ENCODE data around the gene PARD3.

The PARD3 gene

GRCh38 chr10:34141032-34141680 lies 673.9 kb downstream of the PARD3 start:
- no peaks in the 10 kb centered on the region for H3K4me1 ChIP-seq
- no peaks in the 10 kb centered on the region for H3K9me3 ChIP-seq
- DNase-seq (ENCODE audit: low spot score in 2 of 2) = no peak
- H3K27me3 ChIP-seq (ENCODE audit: low read depth) = no peaks in the 10 kb centered on the region
- H3K4me3 ChIP-seq = no peak overlapping the region
- H3K36me3 ChIP-seq (replicated peaks) = no peaks in the 10 kb centered on the region
- in situ Hi-C loops (cut with MboI; ENCODE audit: low sequenced_read_pairs) = no loop called here

GRCh38 chr10:34139559-34139958 lies 675.5 kb downstream of the PARD3 start:
- in situ Hi-C loops (cut with MboI; ENCODE audit: low sequenced_read_pairs) = no loop called here
- no peak overlapping the region for H3K4me3 ChIP-seq

GRCh38 chr10:34137955-34138354 lies 677.1 kb downstream of the PARD3 start:
- no peak overlapping the region for H3K4me3 ChIP-seq
- H3K9me3 ChIP-seq = no peaks in the 10 kb centered on the region
- no peaks in the 10 kb centered on the region for H3K36me3 ChIP-seq (replicated peaks)
- in situ Hi-C loops (cut with MboI; ENCODE audit: low sequenced_read_pairs) = no loop called here
- no peak for DNase-seq (ENCODE audit: low spot score in 2 of 2)
- no peaks in the 10 kb centered on the region for H3K27me3 ChIP-seq (ENCODE audit: low read depth)
- no peaks in the 10 kb centered on the region for H3K4me1 ChIP-seq

More at GRCh38 chr10:34139559-34139958, 675.5 kb downstream of the PARD3 start:
- Histone ChIP-seq H3K4me1 (no peaks in the 10 kb centered on the region), H3K27me3 (ENCODE audit: low read depth) (no peaks in the 10 kb centered on the region), H3K9me3 (no peaks in the 10 kb centered on the region), H3K36me3 (replicated peaks) (no peaks in the 10 kb centered on the region)
- no peak for DNase-seq (ENCODE audit: low spot score in 2 of 2)

- no peaks in the 10 kb centered on the region for H3K27me3 ChIP-seq (ENCODE audit: low read depth)
- H3K9me3 ChIP-seq = no peaks in the 10 kb centered on the region
- in situ Hi-C loops (cut with MboI; ENCODE audit: low sequenced_read_pairs) = no loop called here
- no peaks in the 10 kb centered on the region for H3K36me3 ChIP-seq (replicated peaks)
- no peak overlapping the region for H3K4me3 ChIP-seq
- no peaks in the 10 kb centered on the region for H3K4me1 ChIP-seq
- DNase-seq (ENCODE audit: low spot score in 2 of 2) = no peak
Observed at GRCh38 chr10:34137201-34137600, 677.9 kb downstream of the PARD3 start.

GRCh38 chr10:34135515-34135914 lies 679.6 kb downstream of the PARD3 start:
- DNase-seq (ENCODE audit: low spot score in 2 of 2) = no peak
- H3K27me3 ChIP-seq (ENCODE audit: low read depth) = no peaks in the 10 kb centered on the region
- in situ Hi-C loops (cut with MboI; ENCODE audit: low sequenced_read_pairs) = no loop called here

GRCh38 chr10:34134602-34135001 lies 680.5 kb downstream of the PARD3 start:
- no peaks in the 10 kb centered on the region for H3K9me3 ChIP-seq
- H3K4me1 ChIP-seq = no peaks in the 10 kb centered on the region
- no peaks in the 10 kb centered on the region for H3K27me3 ChIP-seq (ENCODE audit: low read depth)
- H3K36me3 ChIP-seq (replicated peaks) = no peaks in the 10 kb centered on the region
- in situ Hi-C loops (cut with MboI; ENCODE audit: low sequenced_read_pairs) = no loop called here
- no peak for DNase-seq (ENCODE audit: low spot score in 2 of 2)
- no peak overlapping the region for H3K4me3 ChIP-seq

More at GRCh38 chr10:34135515-34135914, 679.6 kb downstream of the PARD3 start:
- no peak overlapping the region for H3K4me3 ChIP-seq
- H3K36me3 ChIP-seq (replicated peaks) = no peaks in the 10 kb centered on the region
- H3K9me3 ChIP-seq = no peaks in the 10 kb centered on the region
- no peaks in the 10 kb centered on the region for H3K4me1 ChIP-seq

GRCh38 chr10:34133406-34133805 lies 681.7 kb downstream of the PARD3 start:
- Histone ChIP-seq H3K4me1 (no peaks in the 10 kb centered on the region), H3K9me3 (no peaks in the 10 kb centered on the region), H3K27me3 (ENCODE audit: low read depth) (no peaks in the 10 kb centered on the region), H3K4me3 (no peak overlapping the region), H3K36me3 (replicated peaks) (no peaks in the 10 kb centered on the region)
- in situ Hi-C loops (cut with MboI; ENCODE audit: low sequenced_read_pairs) = no loop called here
- no peak for DNase-seq (ENCODE audit: low spot score in 2 of 2)

GRCh38 chr10:34131152-34131551 lies 683.9 kb downstream of the PARD3 start:
- no peaks in the 10 kb centered on the region for H3K27me3 ChIP-seq (ENCODE audit: low read depth)
- no peaks in the 10 kb centered on the region for H3K36me3 ChIP-seq (replicated peaks)
- H3K4me1 ChIP-seq = no peaks in the 10 kb centered on the region
- in situ Hi-C loops (cut with MboI; ENCODE audit: low sequenced_read_pairs) = no loop called here
- no peaks in the 10 kb centered on the region for H3K9me3 ChIP-seq
- DNase-seq (ENCODE audit: low spot score in 2 of 2) = no peak
- H3K4me3 ChIP-seq = no peak overlapping the region

- Histone ChIP-seq H3K27me3 (ENCODE audit: low read depth) (no peaks in the 10 kb centered on the region), H3K4me1 (no peaks in the 10 kb centered on the region), H3K9me3 (no peaks in the 10 kb centered on the region), H3K36me3 (replicated peaks) (no peaks in the 10 kb centered on the region), H3K4me3 (no peak overlapping the region)
- peak; percentile 15 to 21 for DNase-seq (ENCODE audit: low spot score in 2 of 2)
- in situ Hi-C loops (cut with MboI; ENCODE audit: low sequenced_read_pairs) = no loop called here
Observed at GRCh38 chr10:34127676-34128075, 687.4 kb downstream of the PARD3 start.

- Histone ChIP-seq H3K27me3 (ENCODE audit: low read depth) (no peaks in the 10 kb centered on the region), H3K4me1 (no peaks in the 10 kb centered on the region), H3K4me3 (no peak overlapping the region), H3K9me3 (no peaks in the 10 kb centered on the region), H3K36me3 (replicated peaks) (no peaks in the 10 kb centered on the region)
- no peak for DNase-seq (ENCODE audit: low spot score in 2 of 2)
- in situ Hi-C loops (cut with MboI; ENCODE audit: low sequenced_read_pairs) = no loop called here
Observed at GRCh38 chr10:34126371-34127151, 688.5 kb downstream of the PARD3 start.

GRCh38 chr10:34125702-34126101 lies 689.4 kb downstream of the PARD3 start:
- in situ Hi-C loops (cut with MboI; ENCODE audit: low sequenced_read_pairs) = no loop called here
- DNase-seq (ENCODE audit: low spot score in 2 of 2) = no peak

GRCh38 chr10:34124522-34125035 lies 690.5 kb downstream of the PARD3 start:
- Histone ChIP-seq H3K4me1 (no peaks in the 10 kb centered on the region), H3K36me3 (replicated peaks) (no peaks in the 10 kb centered on the region), H3K4me3 (no peak overlapping the region), H3K27me3 (ENCODE audit: low read depth) (no peaks in the 10 kb centered on the region), H3K9me3 (no peaks in the 10 kb centered on the region)
- no peak for DNase-seq (ENCODE audit: low spot score in 2 of 2)
- in situ Hi-C loops (cut with MboI; ENCODE audit: low sequenced_read_pairs) = no loop called here

More at GRCh38 chr10:34125702-34126101, 689.4 kb downstream of the PARD3 start:
- Histone ChIP-seq H3K36me3 (replicated peaks) (no peaks in the 10 kb centered on the region), H3K4me3 (no peak overlapping the region), H3K27me3 (ENCODE audit: low read depth) (no peaks in the 10 kb centered on the region), H3K4me1 (no peaks in the 10 kb centered on the region), H3K9me3 (no peaks in the 10 kb centered on the region)

GRCh38 chr10:34121781-34122622 lies 693.1 kb downstream of the PARD3 start:
- Histone ChIP-seq H3K36me3 (replicated peaks) (no peaks in the 10 kb centered on the region), H3K9me3 (no peaks in the 10 kb centered on the region), H3K4me3 (no peak overlapping the region), H3K4me1 (no peaks in the 10 kb centered on the region), H3K27me3 (ENCODE audit: low read depth) (no peaks in the 10 kb centered on the region)
- in situ Hi-C loops (cut with MboI; ENCODE audit: low sequenced_read_pairs) = no loop called here
- DNase-seq (ENCODE audit: low spot score in 2 of 2) = no peak
